Activated T-cell treated with anti-CD3 and anti-CD28 coated beads, Interleukin-2, amount 50 U/mL, for 4 hours (primary cell): ENCODE data around the gene MED20. TPM values are rescaled to one million over a fixed set of nuclear protein-coding genes. Genes with fewer than 3 reads are reported as not detected.

Experiments
- ATAC-seq, 2 donors: fragments of 200-7000 bp; cut with Tn5 transposase; one replicate each; pipeline ENCODE4 v1.10.0; 2021
- DNase-seq: peaks from one replicate; pipeline ENCODE4 v3.0.0-alpha.2; 2020
- H3K27me3 Mint-ChIP-seq: one replicate; pipeline ENCODE4 v1.8.0; 2021; ENCODE audit warnings: low read depth, mixed read lengths
- H3K36me3 Mint-ChIP-seq: one replicate; pipeline ENCODE4 v1.8.0; 2022; ENCODE audit warnings: mixed read lengths; ENCODE audit not compliant: insufficient read depth
- H3K4me1 Mint-ChIP-seq: one replicate; pipeline ENCODE4 v1.8.0; 2021; ENCODE audit warnings: low read depth, mixed read lengths
- H3K4me3 Mint-ChIP-seq: one replicate; pipeline ENCODE4 v1.8.0; 2021; ENCODE audit warnings: mild to moderate bottlenecking, moderate library complexity, mixed read lengths
- H3K9me3 Mint-ChIP-seq: one replicate; pipeline ENCODE4 v1.8.0; 2021; ENCODE audit warnings: mixed read lengths
- total RNA-seq, 3 donors: library from RNA; stranded (reverse); gene quantifications; one replicate each; pipeline ENCODE4 v1.2.1, GENCODE V29; 2021

The MED20 gene
- total RNA-seq, 3 donors from 2014 or later = 13.1 to 16.6 (median 16.3) TPM

DNA sequence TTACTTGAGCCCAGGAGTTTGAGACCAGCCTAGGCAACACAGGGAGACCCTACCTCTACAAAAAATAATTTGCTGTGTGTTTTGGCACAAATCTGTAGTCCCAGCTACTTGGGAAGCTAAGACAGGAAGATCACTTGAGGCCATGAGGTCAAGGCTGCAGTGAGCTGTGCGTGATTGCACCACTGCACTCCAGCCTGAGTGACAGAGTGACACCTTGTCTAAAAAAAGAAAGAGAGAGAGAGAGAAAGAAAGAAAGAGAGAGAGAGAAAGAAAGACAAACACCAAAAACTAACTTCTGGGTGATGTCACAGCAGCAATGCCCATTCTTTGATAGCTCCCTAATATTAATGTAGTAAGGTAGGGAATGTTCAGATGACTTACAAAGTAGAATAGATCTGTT lies 46.2 kb downstream of the MED20 start:
- H3K9me3 Mint-ChIP-seq = no peaks in the 10 kb centered on the region
- H3K4me1 Mint-ChIP-seq = no peaks in the 10 kb centered on the region
- no peaks in the 10 kb centered on the region for H3K27me3 Mint-ChIP-seq
- DNase-seq (no peak), ATAC-seq (no peak)
- H3K36me3 Mint-ChIP-seq = peaks cover 1% of the 10 kb centered on the region
- no peak overlapping the region for H3K4me3 Mint-ChIP-seq

DNA sequence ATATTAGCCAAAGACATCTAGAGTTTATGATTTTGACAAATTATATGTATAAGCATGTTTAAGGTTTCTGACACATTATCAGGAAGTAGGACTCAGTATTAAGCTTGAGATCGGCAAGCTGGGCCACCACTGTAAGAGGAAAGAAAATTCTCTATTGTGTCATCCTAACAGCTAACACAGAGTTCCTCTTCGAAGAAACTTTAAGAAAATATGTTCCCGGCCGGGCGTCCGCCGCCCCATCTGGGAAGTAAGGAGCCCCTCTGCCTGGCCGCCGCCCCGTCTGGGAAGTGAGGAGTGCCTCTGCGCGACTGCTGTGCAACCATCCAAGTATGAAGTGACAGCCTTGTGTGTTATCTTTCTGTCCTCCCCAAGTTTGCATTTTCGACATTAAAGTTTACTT lies 48.8 kb downstream of the MED20 start:
- no peak overlapping the region for H3K4me3 Mint-ChIP-seq
- DNase-seq = no peak

GRCh38 chr6:41871691-41872090 lies 49.2 kb downstream of the MED20 start:
- no peaks in the 10 kb centered on the region for H3K4me1 Mint-ChIP-seq
- H3K4me3 Mint-ChIP-seq = no peak overlapping the region
- no peaks in the 10 kb centered on the region for H3K9me3 Mint-ChIP-seq
- peaks cover 1% of the 10 kb centered on the region for H3K36me3 Mint-ChIP-seq
- ATAC-seq (no peak), DNase-seq (no peak)
- no peaks in the 10 kb centered on the region for H3K27me3 Mint-ChIP-seq

More for the DNA sequence above, 48.8 kb downstream of the MED20 start:
- Mint-ChIP-seq H3K9me3 (no peaks in the 10 kb centered on the region), H3K4me1 (no peaks in the 10 kb centered on the region), H3K36me3 (peaks cover 1% of the 10 kb centered on the region), H3K27me3 (no peaks in the 10 kb centered on the region)
- ATAC-seq = no peak

DNA sequence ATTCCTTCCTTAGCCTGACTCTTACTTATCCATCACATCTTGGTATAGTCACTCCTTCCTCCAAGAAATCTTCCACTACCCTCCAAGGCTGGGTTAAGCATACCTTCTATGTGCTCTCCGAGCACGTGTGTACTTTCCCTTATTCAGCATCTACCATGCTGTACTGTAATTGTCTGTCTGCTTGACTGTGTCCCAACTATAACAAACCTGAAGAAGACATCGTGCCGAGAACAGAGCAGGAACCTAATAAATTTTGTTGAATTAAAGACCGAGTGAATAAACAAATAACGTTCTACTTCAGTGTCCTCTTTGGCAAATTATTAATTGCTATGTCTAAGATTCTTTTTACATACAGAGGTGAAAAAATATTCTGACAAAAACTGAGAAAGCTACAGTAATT lies 61.6 kb downstream of the MED20 start:
- Mint-ChIP-seq H3K4me1 (no peaks in the 10 kb centered on the region), H3K27me3 (no peaks in the 10 kb centered on the region), H3K4me3 (no peak overlapping the region), H3K9me3 (no peaks in the 10 kb centered on the region), H3K36me3 (no peaks in the 10 kb centered on the region)
- DNase-seq = no peak
- ATAC-seq = no peak

GRCh38 chr6:41858703-41859102 lies 62.2 kb downstream of the MED20 start:
- Mint-ChIP-seq H3K4me1 (no peaks in the 10 kb centered on the region), H3K27me3 (no peaks in the 10 kb centered on the region), H3K4me3 (no peak overlapping the region), H3K36me3 (no peaks in the 10 kb centered on the region), H3K9me3 (no peaks in the 10 kb centered on the region)
- ATAC-seq = no peak
- DNase-seq = no peak

Other genes starting within 250 kb of the MED20 start
- 10 to 100 TPM in 2 of 3 donors, 1 to 10 TPM in 1; 7.6 to 15.4 (median 10.8) TPM for gene TFEB, start 185.5 kb downstream of the MED20 start, total RNA-seq
- gene PGC, start 173.7 kb downstream of the MED20 start, total RNA-seq = under 1 TPM; 0.14 to 0.38 (median 0.24) TPM
- 1 to 10 TPM; 4.7 to 7.4 (median 5.3) TPM for gene FRS3, start 141.2 kb downstream of the MED20 start, total RNA-seq
- not detected for gene PRICKLE4, start 140.4 kb downstream of the MED20 start, total RNA-seq
- 100 to 1,000 TPM; 415 to 478 (median 454) TPM for gene TOMM6, start 133.4 kb downstream of the MED20 start, total RNA-seq
- gene USP49, start 25.8 kb downstream of the MED20 start, total RNA-seq = 1 to 10 TPM; 3.7 to 4.5 (median 4.4) TPM
- gene BYSL, start 360 bp upstream of the MED20 start, total RNA-seq = 100 to 1,000 TPM; 128 to 140 (median 139) TPM
- 100 to 1,000 TPM; 424 to 518 (median 474) TPM for gene CCND3, start 20.7 kb upstream of the MED20 start, total RNA-seq
- gene TAF8, start 129.4 kb upstream of the MED20 start, total RNA-seq = 10 to 100 TPM; 35.7 to 39.9 (median 38.2) TPM
- gene C6orf132, start 221.5 kb upstream of the MED20 start, total RNA-seq = under 1 TPM; 0.11 to 0.30 (median 0.29) TPM